Gastrocnemius medialis (tissue), 4 donors: ENCODE results near the gene MTA1. TPM values are rescaled to one million over a fixed set of nuclear protein-coding genes. Genes with fewer than 3 reads are reported as not detected.

Experiments used
- ATAC-seq, 2 donors: fragments of 150-250 bp; one replicate each; pipeline ENCODE4 v1.9.1; 2016
- DNase-seq, 2 donors: peaks; one replicate each; pipeline ENCODE4 v3.0.0-alpha.2; 2019
- H3K27ac ChIP-seq, 4 donors: fragments of 200-600 bp; sonication (generic); 1 replicate in 1 of 4; 2 replicates in 3 of 4; pipeline ENCODE4 v1.5.1; 2016 to 2018; ENCODE audit warnings: mild to moderate bottlenecking in 2 of 4, moderate library complexity in 1 of 4
- H3K27me3 ChIP-seq, 3 donors: fragments of 200-600 bp; sonication (generic) in 2 of 3; 1 replicate in 1 of 3; 2 replicates in 2 of 3; pipeline versions ENCODE4 v1.5.1 to v1.6.0; 2016 to 2019; ENCODE audit warnings: mild to moderate bottlenecking in 1 of 3, moderate library complexity in 1 of 3
- H3K36me3 ChIP-seq, 2 donors: fragments of 200-600 bp; sonication (generic) in 1 of 2; one replicate each; pipeline ENCODE4 v1.5.1; 2017 to 2018
- H3K4me1 ChIP-seq, 2 donors: fragments of 200-600 bp; sonication (generic) in 1 of 2; one replicate each; pipeline ENCODE4 v1.5.1; 2016 to 2017; ENCODE audit warnings: mild to moderate bottlenecking in 2 of 2
- H3K4me3 ChIP-seq, 4 donors: fragments of 200-600 bp; sonication (generic) in 3 of 4; 1 replicate in 1 of 4; 2 replicates in 3 of 4; pipeline ENCODE4 v1.5.1; 2016 to 2019; ENCODE audit warnings: mild to moderate bottlenecking in 2 of 4
- H3K9me3 ChIP-seq, 3 donors: fragments of 200-600 bp; sonication (generic) in 2 of 3; 1 replicate in 1 of 3; 2 replicates in 2 of 3; pipeline ENCODE4 v1.5.1; 2016 to 2019
- CTCF ChIP-seq, 5 experiments: fragments of 450-650 bp in 3 of 5; fragments of 200-600 bp in 2 of 5; sonication (generic) in 2 of 5; IDR thresholded peaks in 4 of 5; conservative IDR thresholded peaks in 1 of 5; 1 replicate in 4 of 5; 2 replicates in 1 of 5; pipeline ENCODE4 v1.5.1; 2016 to 2019; ENCODE audit warnings: antibody characterized with exemption in 5 of 5, mild to moderate bottlenecking in 3 of 5, moderate library complexity in 3 of 5
- POLR2A ChIP-seq, 2 donors: fragments of 450-650 bp; IDR thresholded peaks; one replicate each; pipeline ENCODE4 v1.6.1; 2017; ENCODE audit warnings: antibody characterized with exemption in 2 of 2, mild to moderate bottlenecking in 2 of 2, moderate library complexity in 2 of 2
- in situ Hi-C, 4 donors: fragments of 200-750 bp; cut with MboI; loops; one replicate each; pipeline versions ENCODE4 v1.15.0 to v1.8.0; 2017; ENCODE audit warnings: low sequenced_read_pairs in 4 of 4
- intact Hi-C: fragments of 100-400 bp; cut with DNase I; formaldehyde crosslinking; loops from one replicate; pipeline ENCODE4 v1.15.1; 2023; ENCODE audit warnings: low total_unique reads
- total RNA-seq, 4 donors: library from RNA; depleted of rRNA; stranded (reverse); fragments of >200 nt; gene quantifications; one replicate each; pipeline versions ENCODE4 v1.1.0 to v1.2.3, GENCODE V29; 2016

MTA1 gene
- total RNA-seq, 4 donors from 2014 or later = 18.2 to 30.8 (median 28.2) TPM

GRCh38 chr14:105425823-105426247 lies 6.2 kb downstream of the MTA1 start:
- H3K4me3 ChIP-seq = no peak overlapping the region
- ATAC-seq (no peak), DNase-seq (no peak)
- no peak for TF ChIP-seq CTCF (IDR thresholded peaks at IDR 0.05 in 4 of 5, conservative IDR thresholded peaks at IDR 0.05 in 1 of 5)
- no peak for TF ChIP-seq POLR2A (IDR thresholded peaks at IDR 0.05)
- no peaks in the 10 kb centered on the region for H3K27me3 ChIP-seq
- H3K27ac ChIP-seq = no peak overlapping the region
- H3K9me3 ChIP-seq = no peaks in the 10 kb centered on the region
- no peaks in the 10 kb centered on the region for H3K36me3 ChIP-seq
- intact Hi-C loops (no loop called here), in situ Hi-C loops (no loop called here)
- H3K4me1 ChIP-seq = peaks cover 12 to 23% of the 10 kb centered on the region in 2 donors

GRCh38 chr14:105426416-105427130 lies 6.9 kb downstream of the MTA1 start:
- ATAC-seq = no peak
- Histone ChIP-seq H3K9me3 (no peaks in the 10 kb centered on the region), H3K27me3 (no peaks in the 10 kb centered on the region), H3K4me3 (no peak overlapping the region), H3K36me3 (no peaks in the 10 kb centered on the region), H3K4me1 (peaks cover 6 to 18% of the 10 kb centered on the region in 2 donors), H3K27ac (no peak overlapping the region)
- no peak for DNase-seq
- in situ Hi-C loops = no loop called here
- intact Hi-C loops = no loop called here
- TF ChIP-seq POLR2A (IDR thresholded peaks at IDR 0.05) = no peak
- no peak for TF ChIP-seq CTCF (IDR thresholded peaks at IDR 0.05 in 4 of 5, conservative IDR thresholded peaks at IDR 0.05 in 1 of 5)

GRCh38 chr14:105427412-105427811 lies 7.8 kb downstream of the MTA1 start:
- in situ Hi-C loops = no loop called here
- Histone ChIP-seq H3K36me3 (no peaks in the 10 kb centered on the region), H3K9me3 (no peaks in the 10 kb centered on the region), H3K27me3 (no peaks in the 10 kb centered on the region), H3K27ac (no peak overlapping the region), H3K4me3 (no peak overlapping the region), H3K4me1 (peaks cover 3 to 12% of the 10 kb centered on the region in 2 donors)
- intact Hi-C loops = no loop called here
- DNase-seq = no peak
- ATAC-seq = no peak
- no peak for TF ChIP-seq CTCF (IDR thresholded peaks at IDR 0.05 in 4 of 5, conservative IDR thresholded peaks at IDR 0.05 in 1 of 5)
- TF ChIP-seq POLR2A (IDR thresholded peaks at IDR 0.05) = no peak

- Histone ChIP-seq H3K4me3 (no peak overlapping the region), H3K36me3 (no peaks in the 10 kb centered on the region), H3K27ac (no peak overlapping the region), H3K9me3 (no peaks in the 10 kb centered on the region), H3K4me1 (peaks cover 3 to 12% of the 10 kb centered on the region in 2 donors), H3K27me3 (no peaks in the 10 kb centered on the region)
- in situ Hi-C loops = no loop called here
- no peak for ATAC-seq
- no peak for DNase-seq
- TF ChIP-seq POLR2A (IDR thresholded peaks at IDR 0.05) = no peak
- no peak for TF ChIP-seq CTCF (IDR thresholded peaks at IDR 0.05 in 4 of 5, conservative IDR thresholded peaks at IDR 0.05 in 1 of 5)
- intact Hi-C loops = loop anchor here (1.0 kb wide), 1 partner anchor 39 kb away; no protein-coding TSS in a partner anchor
Measured at GRCh38 chr14:105427936-105428485, 8.4 kb downstream of the MTA1 start.
